H1 (cell line): ENCODE measurements around the gene ADAMTS4. TPM values are rescaled to one million over a fixed set of nuclear protein-coding genes. Genes with fewer than 3 reads are reported as not detected.

Experiments used
- CTCF ChIA-PET: fragments of 300-600 bp; sonication (Branson Sonifier 250); formaldehyde crosslinking; loops from one replicate; lab custom pipeline; 2021; ENCODE audit not compliant: partially characterized antibody; lab: Charles Lee
- POLR2A ChIA-PET: fragments of 300-600 bp; sonication (Branson Sonifier 250); formaldehyde crosslinking; loops from one replicate; lab custom pipeline; 2021; ENCODE audit warnings: inconsistent platforms; ENCODE audit not compliant: partially characterized antibody; lab: Charles Lee
- DNase-seq, 2 experiments: peaks; one replicate each; pipeline versions ENCODE4 v3.0.0 to v3.0.0-alpha.2; 2010 to 2022; ENCODE audit warnings: low spot score in 2 of 2, low read depth in 1 of 2, mixed read lengths in 1 of 2
- FAIRE-seq: peaks from 2 replicates; lab custom pipeline; 2011; peaks lifted over from hg19 to GRCh38; lab: Jason Lieb, UNC
- H2AFZ ChIP-seq: 2 replicates; pipeline ENCODE4 v1.8.1; 2012; ENCODE audit warnings: low read length, inconsistent platforms
- H2AK5ac ChIP-seq: 2 replicates; pipeline ENCODE4 v1.6.1; 2013; ENCODE audit warnings: low read depth, low read length
- H2BK120ac ChIP-seq: replicated peaks from 2 replicates; pipeline ENCODE3; 2013; ENCODE audit warnings: low read depth, low read length, inconsistent platforms
- H2BK12ac ChIP-seq: 2 replicates; pipeline ENCODE4 v1.6.1; 2013; ENCODE audit warnings: low read depth, low read length
- H2BK15ac ChIP-seq: 2 replicates; pipeline ENCODE4 v1.6.1; 2013; ENCODE audit warnings: low read length
- H2BK20ac ChIP-seq: 2 replicates; pipeline ENCODE4 v1.6.1; 2013; ENCODE audit warnings: low read length
- H2BK5ac ChIP-seq: 2 replicates; pipeline ENCODE4 v1.6.1; 2013; ENCODE audit warnings: low read depth, low read length
- H3K14ac ChIP-seq: 2 replicates; pipeline ENCODE4 v1.6.1; 2013; ENCODE audit warnings: inconsistent platforms; ENCODE audit not compliant: insufficient read length
- H3K18ac ChIP-seq: 2 replicates; pipeline ENCODE4 v1.6.1; 2013; ENCODE audit warnings: low read length; ENCODE audit errors: extremely low read depth
- H3K23ac ChIP-seq: 2 replicates; pipeline ENCODE4 v1.6.1; 2013; ENCODE audit warnings: inconsistent platforms; ENCODE audit not compliant: insufficient read length
- H3K23me2 ChIP-seq: 2 replicates; pipeline ENCODE4 v1.6.1; 2013; ENCODE audit warnings: low read depth, low read length
- H3K27ac ChIP-seq: 2 replicates; pipeline ENCODE4 v1.6.1; 2011; ENCODE audit warnings: low read depth, low read length, inconsistent platforms
- H3K27me3 ChIP-seq, 4 experiments: replicated peaks in 1 of 4; 1 replicate in 1 of 4; 2 replicates in 3 of 4; pipeline versions ENCODE4 v1.6.1 to v1.8.1; 2011 to 2013; ENCODE audit warnings: low read length in 3 of 4, mild to moderate bottlenecking in 3 of 4, inconsistent platforms in 2 of 4, mixed read lengths in 2 of 4, moderate library complexity in 1 of 4; ENCODE audit not compliant: control insufficient read depth in 3 of 4, insufficient read depth in 3 of 4; ENCODE audit errors: extremely low read depth in 1 of 4
- H3K36me3 ChIP-seq, 4 experiments: 2 replicates each; pipeline versions ENCODE4 v1.6.1 to v1.8.1; 2011 to 2013; ENCODE audit warnings: mild to moderate bottlenecking in 4 of 4, low read length in 3 of 4, moderate library complexity in 2 of 4, control low read depth in 1 of 4, inconsistent platforms in 1 of 4; ENCODE audit not compliant: insufficient read depth in 4 of 4, control insufficient read depth in 2 of 4
- H3K4ac ChIP-seq: replicated peaks from 2 replicates; pipeline ENCODE3; 2013; ENCODE audit warnings: low read length, low read depth, mixed read lengths, inconsistent platforms; ENCODE audit not compliant: insufficient read length
- H3K4me1 ChIP-seq, 4 experiments: replicated peaks in 1 of 4; 1 replicate in 1 of 4; 2 replicates in 3 of 4; pipeline versions ENCODE4 v1.6.1 to v1.8.1; 2011 to 2013; ENCODE audit warnings: low read length in 3 of 4, inconsistent platforms in 2 of 4, mixed read lengths in 1 of 4; ENCODE audit not compliant: insufficient read depth in 4 of 4, control insufficient read depth in 3 of 4
- H3K4me2 ChIP-seq, 2 experiments: 2 replicates each; pipeline versions ENCODE4 v1.6.1 to v1.8.1; 2011 to 2013; ENCODE audit warnings: low read depth in 2 of 2, low read length in 2 of 2, control low read depth in 1 of 2, inconsistent platforms in 1 of 2, mild to moderate bottlenecking in 1 of 2; ENCODE audit not compliant: insufficient read depth in 1 of 2
- H3K4me3 ChIP-seq, 4 experiments: fragments of 200-600, 300-600 bp in 1 of 4; sonication (generic), shearing (Covaris generic), sonication (Bioruptor Twin) in 1 of 4; 2 replicates each; pipeline versions ENCODE4 v1.5.1 to v1.8.1; 2011 to 2016; ENCODE audit warnings: low read length in 4 of 4, low read depth in 3 of 4, control low read depth in 2 of 4, inconsistent platforms in 2 of 4, mild to moderate bottlenecking in 2 of 4, mixed read lengths in 1 of 4, moderate library complexity in 1 of 4; ENCODE audit not compliant: insufficient read depth in 2 of 4; ENCODE audit errors: extremely low read depth in 1 of 4
- H3K56ac ChIP-seq: replicated peaks from 2 replicates; pipeline ENCODE3; 2013; ENCODE audit warnings: low read depth, mild to moderate bottlenecking, mixed read lengths, low read length, inconsistent platforms; ENCODE audit not compliant: insufficient read length
- H3K79me1 ChIP-seq: 2 replicates; pipeline ENCODE4 v1.6.1; 2013; ENCODE audit warnings: low read depth, low read length, control low read depth
- H3K79me2 ChIP-seq, 2 experiments: 2 replicates each; pipeline versions ENCODE4 v1.6.1 to v1.8.1; 2012 to 2013; ENCODE audit warnings: low read length in 2 of 2, mild to moderate bottlenecking in 2 of 2, inconsistent platforms in 1 of 2; ENCODE audit not compliant: insufficient read depth in 2 of 2, control insufficient read depth in 1 of 2
- H3K9ac ChIP-seq, 4 experiments: replicated peaks in 1 of 4; 1 replicate in 1 of 4; 2 replicates in 3 of 4; pipeline versions ENCODE4 v1.6.1 to v1.8.1; 2011 to 2013; ENCODE audit warnings: low read depth in 3 of 4, low read length in 3 of 4, control low read depth in 2 of 4, mild to moderate bottlenecking in 2 of 4, moderate library complexity in 2 of 4, inconsistent platforms in 1 of 4; ENCODE audit errors: extremely low read depth in 1 of 4
- H3K9me3 ChIP-seq, 2 experiments: 2 replicates each; pipeline versions ENCODE4 v1.6.1 to v1.8.1; 2012 to 2013; ENCODE audit warnings: mild to moderate bottlenecking in 2 of 2, moderate library complexity in 2 of 2, control low read depth in 1 of 2, inconsistent platforms in 1 of 2, low read depth in 1 of 2, low read length in 1 of 2, mixed read lengths in 1 of 2; ENCODE audit not compliant: insufficient read depth in 2 of 2
- H4K20me1 ChIP-seq, 2 experiments: replicated peaks in 1 of 2; 2 replicates each; pipeline versions ENCODE3 to v1.8.1; 2011 to 2013; ENCODE audit warnings: inconsistent platforms in 2 of 2, low read length in 2 of 2, mild to moderate bottlenecking in 1 of 2; ENCODE audit not compliant: insufficient read depth in 2 of 2, control insufficient read depth in 1 of 2
- H4K5ac ChIP-seq: 2 replicates; pipeline ENCODE4 v1.6.1; 2013; ENCODE audit warnings: low read length, low read depth, mixed read lengths, inconsistent platforms; ENCODE audit not compliant: insufficient read length
- H4K8ac ChIP-seq: 2 replicates; pipeline ENCODE4 v1.8.0; 2013; ENCODE audit warnings: mild to moderate bottlenecking, moderate library complexity, low read length, inconsistent platforms; ENCODE audit not compliant: insufficient read depth; ENCODE audit errors: extremely low read depth
- H4K91ac ChIP-seq: replicated peaks from 2 replicates; pipeline ENCODE3; 2013; ENCODE audit warnings: low read length, mixed read lengths, inconsistent platforms; ENCODE audit not compliant: insufficient read length
- EGR1 ChIP-seq: IDR thresholded peaks from 2 replicates; pipeline ENCODE4 v1.6.1; 2011; ENCODE audit warnings: low read depth, low read length, borderline replicate concordance
- GTF2F1 ChIP-seq: IDR thresholded peaks from 2 replicates; pipeline ENCODE4 v1.6.1; 2012; ENCODE audit warnings: low read depth, low read length, improper control_type of control experiment, borderline replicate concordance
- PHF8 ChIP-seq: fragments of 200-600 bp; sonication (generic); conservative IDR thresholded peaks from 2 replicates; pipeline ENCODE4 v1.7.1; 2012; ENCODE audit warnings: low read depth, mild to moderate bottlenecking, inconsistent platforms, low read length, moderate library complexity
- RFX5 ChIP-seq: IDR thresholded peaks from 2 replicates; pipeline ENCODE4 v1.6.1; 2011; ENCODE audit warnings: low read depth, low read length, improper control_type of control experiment, borderline replicate concordance
- SIX5 ChIP-seq: IDR thresholded peaks from 2 replicates; pipeline ENCODE4 v1.6.1; 2011; ENCODE audit warnings: mild to moderate bottlenecking, low read depth, low read length
- SP2 ChIP-seq: IDR thresholded peaks from 2 replicates; pipeline ENCODE4 v1.6.1; 2012; ENCODE audit warnings: mild to moderate bottlenecking, low read length, inconsistent platforms
- SUZ12 ChIP-seq: fragments of 200-600 bp; sonication (generic); IDR thresholded peaks from 2 replicates; pipeline ENCODE4 v1.6.1; 2012; ENCODE audit warnings: mild to moderate bottlenecking, inconsistent platforms, low read length, moderate library complexity, mixed read lengths
- TAF7 ChIP-seq: optimal IDR thresholded peaks from 2 replicates; pipeline ENCODE3; 2011; ENCODE audit warnings: low read depth, mild to moderate bottlenecking, inconsistent platforms, low read length, moderate library complexity, borderline replicate concordance
- WGBS, 2 experiments: shearing (Covaris generic) in 1 of 2; methylation state at CpG; one replicate each; pipeline versions ENCODE4 v1.1.6 to v1.1.7; 2013 to 2015; ENCODE audit warnings: low lambda C conversion rate in 2 of 2, mixed read lengths in 2 of 2, inconsistent platforms in 1 of 2, low coverage in 1 of 2, missing lambda C conversion rate in 1 of 2; ENCODE audit not compliant: insufficient replicate concordance in 2 of 2, insufficient coverage in 1 of 2, insufficient read length in 1 of 2; ENCODE audit errors: extremely low coverage in 1 of 2, missing lambda C conversion rate in 1 of 2; 5-methylcytosine and 5-hydroxymethylcytosine counted together
- polyA plus RNA-seq, 7 experiments: library from polyadenylated mRNA; depleted of rRNA in 3 of 7; stranded (reverse) in 5 of 7; unstranded in 2 of 7; fragments of >200 nt in 5 of 7; fragments of 200-250 nt in 2 of 7; gene quantifications; 1 replicate in 5 of 7; 2 replicates in 1 of 7; 4 replicates in 1 of 7; pipeline versions ENCODE4 v1.2.1 to v1.2.3, GENCODE V29; 2011 to 2013; ENCODE audit warnings: missing spikeins in 2 of 7, mixed read lengths in 2 of 7
- total RNA-seq: library from RNA; stranded (reverse); fragmentation: NEBNext Ultra II Directional; extraction: Animal tissue kit (Norgen Biotek cat#: 25700); gene quantifications from 2 replicates; pipeline ENCODE4 v1.2.1, GENCODE V29; 2021
- TF ChIP-seq, protein P1 (sequence below): IDR thresholded peaks from 2 replicates; pipeline ENCODE4 v1.6.1; 2012; ENCODE audit warnings: inconsistent platforms

Gene ADAMTS4
- total and polyA plus RNA-seq, 2 of the 8 experiments (the other 6 are each of a cell fraction or from before 2014, with no cell fraction given) = 4.6 to 7.2 TPM

GRCh38 chr1:161215076-161215475 is 16.2 kb upstream of the ADAMTS4 start, which contains the start of gene FCER1G:
Gene FCER1G (plus strand): TSS chr1:161215295. CDS start chr1:161215322, 27 bp downstream.
- H3K56ac ChIP-seq = no peak within 1 kb of the TSS
- H2AK5ac ChIP-seq = no peak within 1 kb of the TSS
- H2BK5ac ChIP-seq = no peak within 1 kb of the TSS
- TF ChIP-seq SIX5 (no peak), PHF8 (no peak), GTF2F1 (no peak), SUZ12 (no peak), SP2 (no peak), EGR1 (no peak), TAF7 (no peak), RFX5 (no peak)
- TF ChIP-seq, protein P1, sequence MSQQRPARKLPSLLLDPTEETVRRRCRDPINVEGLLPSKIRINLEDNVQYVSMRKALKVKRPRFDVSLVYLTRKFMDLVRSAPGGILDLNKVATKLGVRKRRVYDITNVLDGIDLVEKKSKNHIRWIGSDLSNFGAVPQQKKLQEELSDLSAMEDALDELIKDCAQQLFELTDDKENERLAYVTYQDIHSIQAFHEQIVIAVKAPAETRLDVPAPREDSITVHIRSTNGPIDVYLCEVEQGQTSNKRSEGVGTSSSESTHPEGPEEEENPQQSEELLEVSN = no peak
- H3K27ac ChIP-seq = no peak within 1 kb of the TSS
- H2BK20ac ChIP-seq = no peak within 1 kb of the TSS
- ChIA-PET POLR2A (interaction anchor here (0.9 to 9.9 kb wide), 5 partner anchors 9 to 99 kb away, joined by 3 to 82 read pairs (median 5); partner anchors contain the start of genes ADAMTS4, NDUFS2 and SDHC), CTCF (interaction anchor here (1.0 to 23.7 kb wide), 6 partner anchors 10 to 168 kb away, joined by 3 to 427 read pairs (median 46); partner anchors contain the start of genes ADAMTS4, NDUFS2, SDHC and TOMM40L)
- peaks cover 25 to 43% (median 40%) of the 10 kb centered on the region in 4 experiments for H3K36me3 ChIP-seq
- DNase-seq = no peak
- no peak within 1 kb of the TSS for H4K91ac ChIP-seq
- no peak within 1 kb of the TSS for H3K4me3 ChIP-seq
- H3K23ac ChIP-seq = no peak within 1 kb of the TSS
- no peak within 1 kb of the TSS for H3K4ac ChIP-seq
- no peaks in the 10 kb centered on the region for H3K9me3 ChIP-seq
- WGBS, 2 experiments = 86% methylated on average over 10 of the region's 10 CpGs; no CpG with 5 or more reads in 1 of the 2 experiments
- H4K5ac ChIP-seq = no peak within 1 kb of the TSS
- H3K4me2 ChIP-seq = no peak within 1 kb of the TSS
- no peak within 1 kb of the TSS for H3K18ac ChIP-seq
- H3K9ac ChIP-seq = no peak within 1 kb of the TSS
- H3K79me1 ChIP-seq = no peaks in the 10 kb centered on the region
- H2BK12ac ChIP-seq = no peak within 1 kb of the TSS
- H2BK120ac ChIP-seq = no peak within 1 kb of the TSS
- H3K79me2 ChIP-seq = no peaks in the 10 kb centered on the region
- no peak within 1 kb of the TSS for H3K14ac ChIP-seq
- H3K27me3 ChIP-seq = no peaks in the 10 kb centered on the region
- FAIRE-seq = no peak
- no peak within 1 kb of the TSS for H2AFZ ChIP-seq
- H4K20me1 ChIP-seq = peaks cover 1 to 4% of the 10 kb centered on the region in 2 experiments
- no peak within 1 kb of the TSS for H2BK15ac ChIP-seq
- H3K4me1 ChIP-seq = peaks cover 0 to 13% (median 1%) of the 10 kb centered on the region in 4 experiments; a peak in 6 of 7 replicates
- H4K8ac ChIP-seq = no peak within 1 kb of the TSS; the same call in 1 of the 2 replicates
- no peaks in the 10 kb centered on the region for H3K23me2 ChIP-seq
